HPDE6-E6E7 (cell line): ENCODE results near the gene ZDHHC5.
"Not testable (repeated sequence)": the region's sequence is repeated elsewhere in the genome, so short reads cannot be mapped to it uniquely, and the experiment has no call there.

ENCODE experiments used
- DNase-seq: peaks from one replicate; pipeline ENCODE4 v3.0.0; 2011; ENCODE audit warnings: missing footprints; ENCODE audit errors: extremely low spot score

ZDHHC5 gene

DNA sequence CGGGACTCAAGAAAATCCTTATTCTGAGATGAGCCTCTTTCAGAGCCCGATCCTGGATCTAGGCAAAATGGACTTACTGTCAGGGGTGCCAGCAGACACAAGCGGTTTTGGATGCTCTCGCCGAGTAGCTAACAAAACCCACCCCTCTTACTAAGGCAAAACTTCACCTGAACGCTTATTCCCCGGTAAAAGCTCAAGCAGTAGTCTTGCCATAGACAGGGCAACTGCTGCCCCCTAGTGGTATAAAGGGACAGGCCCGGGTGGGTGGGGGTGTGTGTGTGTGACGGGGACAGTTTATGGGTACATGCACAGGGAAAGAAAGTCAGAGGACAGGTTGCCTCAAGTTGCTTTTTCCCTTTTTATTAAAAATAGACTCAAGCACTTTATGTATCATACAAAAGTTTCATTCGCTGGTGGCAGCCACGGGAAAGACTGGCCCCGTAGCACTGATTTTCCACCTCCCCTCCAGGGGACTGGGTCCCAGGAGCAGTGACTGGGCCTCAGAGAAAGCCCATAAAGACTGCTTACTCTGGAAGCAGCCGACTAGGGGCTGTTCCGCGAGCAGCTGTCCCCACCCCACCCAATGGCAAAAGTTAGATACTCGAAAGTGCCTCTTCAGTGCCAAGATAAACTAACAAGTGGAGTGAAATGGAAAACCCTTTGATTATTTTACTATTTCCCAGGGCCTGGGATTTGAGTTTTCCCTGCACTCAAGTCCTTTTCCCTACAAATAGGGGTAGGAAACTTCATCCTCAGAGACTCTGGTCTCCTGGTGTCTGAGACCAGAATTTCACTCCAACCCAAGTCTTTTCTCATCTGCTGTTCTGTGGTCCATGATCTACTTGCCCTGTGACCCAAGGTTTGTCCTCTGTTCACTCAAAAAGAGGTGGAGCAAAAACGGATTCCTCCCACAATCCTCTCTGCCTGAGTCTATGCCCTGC lies 22.9 kb upstream of the ZDHHC5 start:
- DNase-seq = no peak

DNA sequence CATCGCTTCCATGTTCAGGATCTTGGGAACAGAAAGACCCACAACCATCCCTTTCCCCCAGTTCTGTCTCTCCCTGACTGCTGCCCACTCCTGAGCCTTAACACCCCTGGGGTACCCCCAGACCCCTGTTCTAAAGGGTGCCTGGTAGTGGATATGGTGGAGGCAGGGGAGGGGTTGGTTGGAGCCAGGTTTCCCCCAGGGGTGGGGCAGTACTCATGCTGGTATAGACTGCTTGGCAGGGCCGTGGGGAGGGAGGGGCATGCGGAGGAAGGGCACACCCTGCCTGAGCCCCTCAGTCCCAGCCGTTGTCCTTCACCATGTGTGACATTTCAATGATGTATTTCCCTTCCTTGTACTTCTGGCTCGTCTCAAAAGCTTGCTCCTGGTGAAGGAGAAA lies 22.2 kb upstream of the ZDHHC5 start:
- DNase-seq = no peak

DNA sequence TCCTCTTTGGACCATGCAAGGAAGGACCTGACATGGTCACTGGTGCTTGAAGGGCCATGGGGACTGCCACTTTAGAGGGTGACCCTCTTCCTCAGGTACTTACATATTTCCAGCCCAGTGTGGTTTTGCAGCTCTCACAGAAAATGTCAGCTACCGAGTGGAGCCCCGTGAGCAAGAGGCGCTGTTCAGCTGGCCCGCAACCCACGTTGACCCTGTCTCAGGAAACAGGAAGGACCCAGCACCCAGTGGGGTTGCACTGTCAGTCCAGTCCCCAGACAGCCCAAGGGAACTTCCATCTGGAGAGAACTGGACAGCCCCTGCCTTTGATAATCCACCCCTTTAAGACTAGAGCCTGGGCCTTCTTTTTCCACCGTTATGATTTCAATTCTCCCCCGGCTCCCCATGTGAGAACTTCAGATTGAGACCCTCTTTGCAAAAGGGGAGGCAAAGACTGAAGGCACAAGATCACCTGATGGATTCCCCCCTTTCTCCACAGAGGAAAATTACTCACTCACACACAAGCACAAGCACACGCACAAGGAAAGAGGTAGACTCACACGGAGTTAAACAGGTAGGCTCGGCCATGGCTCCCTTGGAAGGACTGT lies 21.6 kb upstream of the ZDHHC5 start:
- no peak for DNase-seq

DNA sequence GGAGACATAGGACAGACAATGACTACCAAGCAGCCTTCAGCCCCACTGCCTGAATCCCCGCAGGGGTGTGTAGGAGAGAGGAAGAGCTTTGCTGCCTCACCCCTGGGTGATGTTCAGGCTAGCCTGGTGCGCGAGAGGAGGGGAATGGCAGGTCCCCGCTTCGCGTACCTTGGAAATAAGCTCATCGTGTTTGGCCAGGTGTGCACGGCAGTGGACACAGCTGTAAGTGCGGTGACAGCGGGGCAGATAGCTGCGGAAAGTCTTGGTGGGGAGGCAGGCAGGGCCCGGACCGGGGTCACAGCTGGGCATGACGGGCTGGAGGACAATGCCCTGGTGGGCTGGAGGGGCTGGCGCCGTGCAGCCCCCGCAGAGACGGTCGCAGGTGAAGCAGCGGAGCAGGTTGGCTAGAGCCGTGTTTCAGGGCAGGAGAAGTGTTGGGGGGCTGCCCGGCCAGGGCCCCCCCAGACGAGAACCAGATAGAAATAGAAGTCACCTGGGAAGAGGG lies 21.1 kb upstream of the ZDHHC5 start:
- no peak for DNase-seq

DNA sequence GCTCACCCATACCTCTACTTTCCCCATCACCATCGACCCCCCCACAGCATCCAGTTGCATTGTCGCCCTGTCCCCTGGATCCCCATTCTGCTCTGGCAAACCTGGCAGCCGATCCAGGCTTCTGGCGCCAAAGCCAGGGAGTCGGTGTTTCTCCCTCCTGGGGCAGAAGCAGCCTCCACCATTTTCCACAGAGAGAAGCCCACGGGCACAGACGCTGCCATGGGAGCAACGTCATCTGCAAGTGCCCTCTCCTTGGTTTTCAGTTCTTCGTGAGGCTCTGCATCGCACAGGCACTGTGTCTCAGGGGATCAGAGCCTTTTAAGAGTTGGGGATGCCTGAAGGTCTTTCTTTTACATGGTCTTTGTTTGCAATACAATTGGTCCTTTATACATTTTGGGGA lies 20.5 kb upstream of the ZDHHC5 start:
- DNase-seq = no peak

DNA sequence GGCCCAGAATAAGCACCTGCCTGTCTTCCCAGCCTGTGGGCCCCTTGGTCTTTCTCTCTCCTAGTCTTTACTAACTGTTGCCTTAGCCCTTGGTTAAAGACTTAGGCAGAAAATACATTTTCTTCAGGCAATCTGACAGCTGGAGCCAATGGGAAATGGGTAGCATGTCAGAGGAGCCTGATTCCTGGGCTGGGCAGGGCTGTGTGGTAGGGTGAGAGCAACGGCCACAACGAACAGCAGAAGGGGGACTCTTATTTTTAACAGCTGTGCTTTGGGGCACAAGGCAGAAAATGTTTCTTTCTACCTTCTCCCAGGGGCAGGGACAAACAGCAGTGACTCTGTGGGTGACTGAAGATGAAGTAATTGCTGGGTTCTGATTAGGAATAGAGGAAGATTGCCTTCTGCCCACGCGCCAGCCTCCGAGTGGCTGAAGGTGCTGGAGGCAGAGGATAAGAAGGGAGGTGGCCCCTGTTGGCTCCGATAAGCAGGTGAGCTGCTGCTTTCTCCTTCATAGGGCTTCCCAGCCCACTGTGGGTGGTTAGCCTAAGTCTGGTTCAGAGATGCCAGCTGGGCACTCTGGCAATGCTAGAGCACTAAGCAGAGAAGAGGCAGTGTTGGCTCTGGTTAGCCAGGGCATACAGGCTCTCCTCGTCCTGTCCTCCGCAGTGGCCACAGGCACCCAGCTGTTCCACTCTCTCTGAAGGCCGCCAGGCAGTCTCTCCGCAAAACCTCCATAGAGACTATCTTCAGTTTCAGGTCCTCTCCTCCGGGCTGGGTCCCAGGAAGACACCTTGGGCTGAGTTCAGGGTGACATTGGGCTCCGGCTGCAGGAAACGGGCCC lies 19.7 kb upstream of the ZDHHC5 start:
- DNase-seq = no peak

DNA sequence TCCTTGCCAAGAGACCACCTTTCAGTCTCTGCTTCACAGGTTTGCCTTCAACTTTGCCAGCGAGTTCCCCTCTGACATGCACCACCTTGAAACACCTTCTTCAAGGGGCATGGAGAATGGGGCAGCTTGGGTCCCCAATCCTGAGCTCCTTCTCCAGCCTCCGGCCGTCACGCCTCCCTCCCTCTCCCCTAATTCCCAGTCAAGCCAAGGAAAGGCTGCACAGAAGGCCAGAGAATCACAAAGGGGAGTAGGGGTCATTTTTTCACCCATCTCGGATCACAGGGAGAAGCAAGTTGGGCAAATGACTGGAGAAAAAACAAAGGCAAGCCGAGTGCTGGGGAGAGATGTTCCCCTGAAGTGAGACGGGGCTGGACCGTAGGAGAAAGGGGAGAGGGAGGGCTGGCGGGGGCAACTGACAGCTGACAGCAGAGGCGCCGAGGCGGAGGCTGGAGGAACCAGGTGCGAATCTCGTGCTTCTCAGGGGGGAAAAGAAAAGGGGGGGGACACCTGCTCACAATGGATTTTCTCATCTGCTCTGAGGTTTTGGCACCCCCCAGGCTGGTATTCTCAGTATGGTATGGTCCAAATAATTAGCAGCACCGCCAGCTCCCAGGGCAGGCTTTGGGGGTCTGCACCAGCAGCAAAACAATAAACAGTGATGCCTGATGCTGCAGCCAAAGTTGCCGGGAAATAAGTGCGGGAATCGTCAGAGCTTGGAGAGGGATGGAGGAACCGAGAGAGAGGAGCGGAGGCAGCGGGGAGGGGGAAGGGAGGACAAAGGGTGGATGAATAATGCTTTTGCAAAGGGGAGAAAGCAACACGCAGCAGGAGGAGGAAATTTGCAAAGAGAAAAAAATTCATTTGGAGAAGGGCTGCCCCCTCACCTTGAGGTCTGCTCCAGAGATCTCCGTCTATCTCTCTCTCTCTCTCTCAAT lies 18.8 kb upstream of the ZDHHC5 start:
- DNase-seq = no peak

DNA sequence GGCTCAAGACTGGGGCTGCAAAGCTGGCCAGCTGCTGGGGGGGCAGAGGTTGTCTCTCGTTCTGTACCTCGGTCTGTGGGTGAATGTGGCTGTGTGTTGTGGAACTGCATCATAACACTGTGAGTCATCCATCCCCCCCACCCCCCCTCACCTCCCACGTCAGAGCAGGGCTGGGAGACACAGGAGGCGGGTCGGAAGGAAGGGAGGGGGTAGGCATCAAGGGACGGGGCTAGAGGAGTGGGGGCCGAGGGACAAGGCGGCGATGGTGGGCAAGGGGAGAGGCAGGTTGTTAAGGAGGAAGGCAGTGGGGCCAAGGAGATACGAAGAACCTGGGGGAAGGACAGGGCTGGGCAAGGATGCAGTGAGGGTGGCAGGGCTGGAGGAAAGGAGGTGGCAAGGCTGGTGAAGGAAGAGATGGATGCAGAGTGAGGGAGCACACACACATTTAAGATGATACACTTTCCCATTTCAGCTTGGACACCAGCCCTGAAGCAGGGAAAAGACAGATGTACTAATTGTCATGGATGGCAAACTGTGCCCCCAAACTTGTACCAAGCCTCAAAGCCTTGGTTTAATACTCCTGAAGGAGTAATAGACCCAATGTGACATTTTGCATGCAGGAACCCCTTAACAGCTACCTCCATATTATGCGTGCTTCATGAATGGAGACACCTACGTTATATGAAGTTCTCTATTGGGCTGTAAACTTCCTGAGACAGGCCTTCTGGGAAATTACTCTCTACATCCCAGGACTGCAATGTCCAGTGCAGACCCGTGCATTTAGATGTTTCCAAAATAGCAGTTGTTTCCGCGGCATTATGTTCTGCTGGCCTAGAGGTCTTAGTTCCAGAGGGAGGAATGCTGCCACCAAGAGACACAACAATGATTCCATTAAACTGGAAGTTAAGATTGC lies 17.8 kb upstream of the ZDHHC5 start, which contains the start of gene YPEL4:
Gene YPEL4, minus strand, starts transcription at position 87 of the 913 bp plus-strand sequence. CDS start 2,805 bp downstream, outside the sequence.
- no peak for DNase-seq

DNA sequence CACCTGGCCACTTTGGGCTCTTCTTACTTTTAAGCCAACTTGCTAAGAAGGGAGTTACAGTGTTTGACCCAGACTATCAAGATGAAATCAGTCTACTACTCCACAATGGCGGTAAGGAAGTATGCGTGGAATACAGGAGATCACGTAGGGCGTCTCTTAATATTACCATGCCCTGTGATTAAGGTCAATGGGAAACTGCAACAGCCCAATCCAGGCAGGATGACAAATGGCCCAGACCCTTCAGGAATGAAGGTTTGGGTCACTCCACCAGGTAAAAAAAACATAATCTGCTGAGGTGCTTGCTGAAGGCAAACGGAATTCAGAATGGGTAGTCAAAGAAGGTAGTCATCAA lies 17.2 kb upstream of the ZDHHC5 start:
- DNase-seq = no peak

DNA sequence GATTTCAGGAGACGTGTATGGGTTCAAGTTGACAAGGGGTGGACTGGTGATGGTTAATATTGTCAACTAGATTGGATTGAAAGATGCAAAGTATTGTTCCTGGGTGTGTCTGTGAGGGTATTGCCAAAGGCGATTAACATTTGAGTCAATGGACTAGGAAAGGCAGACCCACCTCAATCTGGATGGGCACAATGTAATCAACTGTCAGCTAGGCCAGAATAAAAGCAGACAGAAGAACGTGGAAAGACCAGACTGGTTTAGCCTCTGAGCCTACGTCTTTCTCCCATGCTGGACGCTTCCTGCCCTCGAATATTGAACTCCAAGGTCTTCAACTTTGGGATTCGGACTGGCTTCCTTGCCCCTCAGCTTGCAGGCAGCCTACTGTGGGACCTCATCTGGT lies 16.5 kb upstream of the ZDHHC5 start:
- DNase-seq = no peak

DNA sequence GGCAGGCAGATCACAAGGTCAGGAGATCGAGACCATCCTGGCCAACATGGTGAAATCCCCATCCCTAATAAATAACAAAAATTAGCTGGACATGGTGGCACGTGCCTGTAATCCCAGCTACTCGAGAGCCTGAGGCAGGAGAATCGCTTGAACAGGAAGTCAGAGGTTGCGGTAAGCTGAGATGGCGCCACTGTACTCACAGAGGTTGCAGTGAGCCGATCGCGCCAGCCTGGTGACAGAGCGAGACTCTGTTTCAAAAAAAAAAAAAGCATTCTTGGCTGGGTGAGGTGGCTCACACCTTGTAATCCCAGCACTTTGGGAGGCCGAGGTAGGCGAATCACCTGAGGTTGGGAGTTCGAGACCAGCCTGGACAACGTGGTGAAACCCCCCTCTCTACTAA lies 15.7 kb upstream of the ZDHHC5 start:
- DNase-seq = not testable (repeated sequence)

DNA sequence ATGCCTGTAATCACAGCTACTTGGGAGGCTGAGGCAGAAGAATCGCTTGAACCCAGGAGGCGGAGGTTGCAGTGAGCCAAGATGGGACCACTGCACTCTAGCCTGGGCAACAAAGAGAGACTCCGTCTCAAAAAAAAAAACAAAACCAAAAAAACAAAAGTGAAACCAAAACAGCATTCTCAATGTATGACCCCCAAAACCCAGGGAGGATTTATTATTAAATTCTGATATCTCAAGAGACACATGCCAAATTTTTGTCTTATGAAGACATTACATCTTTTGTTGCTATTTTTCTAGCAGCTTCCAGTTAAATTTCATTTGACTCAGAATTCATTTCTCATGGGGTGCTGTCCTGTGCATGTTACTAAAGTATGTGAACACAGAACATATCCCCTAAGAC lies 15.3 kb upstream of the ZDHHC5 start:
- DNase-seq = no peak

DNA sequence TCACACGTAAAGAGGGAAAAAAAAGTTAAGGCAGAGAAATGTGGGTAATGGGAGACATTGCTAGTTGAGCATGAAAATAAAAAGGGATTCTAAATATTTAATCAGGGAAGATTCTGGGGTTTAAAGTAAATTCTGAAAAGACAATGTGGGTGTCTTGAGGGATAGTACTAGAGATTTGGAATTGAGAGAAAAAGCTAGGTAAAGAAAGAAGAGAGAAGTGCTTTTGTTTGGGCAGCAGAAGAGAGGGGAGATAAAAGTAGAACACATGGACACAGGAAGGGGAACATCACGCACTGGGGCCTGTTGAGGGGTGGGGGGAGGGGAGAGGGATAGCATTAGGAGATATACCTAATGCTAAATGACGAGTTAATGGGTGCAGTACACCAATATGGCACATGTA lies 14.8 kb upstream of the ZDHHC5 start:
- no peak for DNase-seq

DNA sequence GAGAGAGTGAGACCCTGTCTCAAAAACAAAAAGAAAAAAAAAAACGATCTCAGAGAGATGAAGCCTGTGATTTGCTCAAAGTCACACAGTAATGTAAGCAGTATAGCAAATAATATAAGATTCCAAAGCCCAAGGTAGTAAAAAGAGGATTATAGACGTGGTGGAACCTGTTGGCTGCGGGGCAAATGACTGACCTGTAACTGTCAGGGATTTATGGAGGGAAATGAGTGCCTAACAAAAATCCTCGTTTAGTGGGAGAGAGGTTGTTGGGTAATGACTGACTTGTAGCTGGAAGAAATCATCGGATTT lies 11.1 kb upstream of the ZDHHC5 start:
- DNase-seq = no peak

DNA sequence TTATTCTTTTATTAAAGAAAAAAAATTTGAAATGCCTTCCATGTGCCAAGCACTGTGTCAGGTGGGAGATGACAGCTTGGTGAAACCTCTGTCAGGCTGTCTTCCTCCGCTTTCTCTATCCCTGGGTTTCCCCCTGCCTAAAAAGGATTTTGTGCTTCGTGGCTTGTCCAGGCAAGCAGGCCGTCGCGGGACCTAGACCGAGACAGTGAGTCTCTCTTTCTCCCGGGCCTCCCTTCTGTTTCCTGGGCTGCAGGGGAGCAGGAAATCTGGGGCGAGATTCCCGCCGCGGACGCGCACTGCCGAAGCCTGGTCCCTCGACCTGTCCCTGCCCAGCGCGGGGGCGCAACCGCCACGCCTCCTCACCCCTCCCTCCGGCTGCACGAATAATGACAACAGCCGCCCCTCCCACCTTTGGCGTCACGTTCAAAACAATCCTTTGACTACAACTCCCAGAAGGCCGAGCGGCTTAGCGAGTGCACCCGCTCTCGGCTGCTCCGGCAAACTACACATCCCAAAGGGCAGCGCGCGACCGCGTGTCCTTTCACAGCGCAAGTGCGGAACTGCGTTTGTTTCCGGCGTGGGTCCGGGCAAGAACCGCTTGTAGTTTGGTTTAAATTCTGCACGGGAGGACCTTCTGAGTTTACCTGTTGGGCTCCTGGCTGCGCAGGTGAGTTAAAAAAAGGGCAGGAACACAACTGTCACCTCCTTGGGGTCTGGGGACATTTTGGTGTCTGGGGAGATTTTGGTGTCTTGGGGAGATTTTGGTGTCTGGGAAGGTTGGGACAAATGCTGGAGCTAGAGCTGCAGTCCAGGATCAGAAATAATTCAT lies 10.5 kb upstream of the ZDHHC5 start, which contains the start of gene CLP1:
Gene CLP1, plus strand, starts transcription at position 569 of the 829 bp plus-strand sequence. CDS start 1,715 bp downstream, outside the sequence.
- peak; percentile 93 for DNase-seq

DNA sequence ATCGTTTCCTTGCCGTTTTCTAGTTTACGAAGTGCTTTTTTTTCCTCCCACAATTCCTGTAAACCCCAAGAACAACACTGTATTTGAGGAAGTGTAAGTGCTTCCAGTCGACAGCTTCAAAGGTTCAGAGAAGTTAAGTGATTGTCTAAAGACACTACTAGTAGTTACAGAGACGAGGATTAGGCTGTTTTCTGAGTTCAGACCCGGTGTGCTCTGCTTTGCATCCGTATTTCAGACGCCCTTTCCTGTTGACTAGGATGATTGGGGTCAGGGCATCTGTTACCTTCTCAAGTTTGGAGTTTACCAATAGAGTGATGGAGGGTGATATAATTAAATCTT lies 9.9 kb upstream of the ZDHHC5 start:
- DNase-seq = no peak

DNA sequence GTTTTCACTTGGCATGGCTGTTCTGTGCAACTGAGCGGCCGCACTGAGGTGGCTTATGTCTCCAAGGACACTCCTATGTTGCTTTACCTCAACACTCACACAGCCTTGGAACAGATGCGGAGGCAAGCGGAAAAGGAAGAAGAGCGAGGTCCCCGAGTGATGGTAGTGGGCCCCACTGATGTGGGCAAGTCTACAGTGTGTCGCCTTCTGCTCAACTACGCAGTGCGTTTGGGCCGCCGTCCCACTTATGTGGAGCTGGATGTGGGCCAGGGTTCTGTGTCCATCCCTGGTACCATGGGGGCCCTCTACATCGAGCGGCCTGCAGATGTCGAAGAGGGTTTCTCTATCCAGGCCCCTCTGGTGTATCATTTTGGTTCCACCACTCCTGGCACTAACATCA lies 8.2 kb upstream of the ZDHHC5 start:
- no peak for DNase-seq

DNA sequence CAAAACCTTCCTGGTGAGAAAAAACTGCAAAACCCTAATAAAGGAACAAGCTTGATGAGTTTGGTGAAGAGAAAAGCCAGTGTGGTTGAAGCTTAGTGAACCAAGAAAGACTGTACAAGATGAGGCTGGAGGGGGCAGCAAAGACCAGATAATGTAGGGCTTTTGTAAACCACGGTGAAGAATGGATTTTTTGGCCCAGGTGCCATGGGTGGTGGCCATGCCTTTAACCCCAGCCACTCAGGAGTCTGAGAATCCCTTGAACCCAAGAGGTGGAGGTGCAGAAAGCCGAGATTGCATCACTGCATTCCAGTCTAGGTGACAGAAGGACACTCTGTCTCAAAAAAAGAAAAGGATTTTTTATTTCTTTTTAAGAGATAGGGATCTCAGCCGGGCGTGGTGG lies 5.0 kb upstream of the ZDHHC5 start:
- no peak for DNase-seq

DNA sequence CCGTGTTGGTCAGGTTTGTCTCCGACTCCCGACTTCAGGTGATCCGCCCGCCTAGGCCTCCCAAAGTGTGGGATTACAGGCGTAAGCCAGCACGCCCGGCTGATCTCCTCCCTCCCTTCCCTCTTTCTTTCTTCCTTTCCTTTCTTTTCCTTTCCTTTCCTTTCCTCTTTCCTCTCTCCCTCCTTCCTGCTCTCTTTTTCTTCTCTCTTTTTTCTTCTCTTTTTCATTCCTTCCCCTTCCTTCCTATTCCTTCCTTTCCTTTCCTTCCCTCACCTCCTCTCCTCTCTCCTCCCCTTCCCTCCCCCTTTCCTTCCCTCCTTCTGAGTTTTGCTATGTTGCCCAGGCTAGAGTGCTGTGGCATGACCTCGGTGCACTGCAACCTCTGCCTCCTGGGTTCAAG lies 3.9 kb upstream of the ZDHHC5 start:
- DNase-seq = no peak
